DMS114 treated with DMSO at 0.1 percent for 48 hours (cell line): Measurements from ENCODE around the gene IQCK.

Experiments
- DNase-seq: peaks from one replicate; lab custom pipeline; 2025; ENCODE audit not compliant: unreplicated experiment; lab: John Stamatoyannopoulos, UW

IQCK gene

DNA sequence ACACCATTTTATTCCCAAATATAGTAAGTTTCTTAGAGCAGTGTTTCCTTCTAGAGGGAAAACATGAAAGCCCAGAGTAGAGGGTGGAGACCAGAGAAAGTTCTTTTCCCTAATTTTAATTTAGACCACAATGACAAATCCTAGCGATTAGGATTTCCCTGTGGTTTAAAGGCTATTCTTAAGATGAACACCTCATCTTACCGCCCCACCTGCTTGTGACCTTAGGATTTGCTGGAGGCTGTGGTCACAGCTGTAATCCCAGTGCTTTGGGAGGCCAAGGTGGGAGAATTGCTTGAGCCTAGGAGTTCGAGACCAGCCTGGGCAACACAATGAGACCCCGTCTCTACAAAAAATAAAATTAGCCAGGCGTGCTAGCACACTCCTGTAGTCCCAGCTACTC lies 115.5 kb downstream of the IQCK start:
- DNase-seq = no peak

DNA sequence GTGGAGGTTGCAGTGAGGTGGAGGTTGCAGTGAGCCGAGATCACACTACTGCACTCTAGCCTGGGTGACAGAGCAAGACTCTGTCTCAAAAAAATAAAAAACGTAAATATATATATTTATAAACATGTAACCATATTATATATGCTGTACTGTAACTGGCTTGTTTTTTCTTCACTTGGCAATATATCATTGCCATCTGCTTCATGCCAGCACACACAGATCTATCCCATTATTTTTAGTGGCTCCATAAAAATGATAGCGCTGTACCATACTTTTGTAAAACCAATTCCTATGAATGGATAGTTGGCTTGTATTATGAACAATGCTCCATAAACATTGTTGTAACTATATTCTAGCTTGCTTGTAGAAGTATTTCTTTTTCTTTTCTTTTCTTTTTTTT lies 117.1 kb downstream of the IQCK start:
- no peak for DNase-seq

DNA sequence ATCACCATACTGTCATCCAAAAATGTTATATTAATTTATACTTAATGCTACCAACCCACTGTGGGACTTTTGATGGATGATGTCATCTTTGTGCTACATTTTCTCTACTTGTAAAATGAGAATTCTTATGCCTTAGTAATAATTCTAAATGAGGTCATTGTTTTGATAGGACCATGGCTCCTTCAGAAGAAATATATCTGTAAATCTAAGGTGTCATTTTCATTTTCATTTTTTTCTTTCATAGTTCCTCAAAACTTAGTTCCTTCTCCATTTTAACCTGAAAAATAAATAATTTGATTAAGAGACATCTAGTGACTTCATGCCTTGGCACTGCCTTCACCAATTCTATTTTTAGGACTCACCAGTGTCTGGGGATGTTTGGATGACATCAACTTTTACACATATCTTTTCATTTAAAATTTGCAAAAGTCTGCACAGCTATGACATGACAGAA lies 117.9 kb downstream of the IQCK start:
- no peak for DNase-seq

DNA sequence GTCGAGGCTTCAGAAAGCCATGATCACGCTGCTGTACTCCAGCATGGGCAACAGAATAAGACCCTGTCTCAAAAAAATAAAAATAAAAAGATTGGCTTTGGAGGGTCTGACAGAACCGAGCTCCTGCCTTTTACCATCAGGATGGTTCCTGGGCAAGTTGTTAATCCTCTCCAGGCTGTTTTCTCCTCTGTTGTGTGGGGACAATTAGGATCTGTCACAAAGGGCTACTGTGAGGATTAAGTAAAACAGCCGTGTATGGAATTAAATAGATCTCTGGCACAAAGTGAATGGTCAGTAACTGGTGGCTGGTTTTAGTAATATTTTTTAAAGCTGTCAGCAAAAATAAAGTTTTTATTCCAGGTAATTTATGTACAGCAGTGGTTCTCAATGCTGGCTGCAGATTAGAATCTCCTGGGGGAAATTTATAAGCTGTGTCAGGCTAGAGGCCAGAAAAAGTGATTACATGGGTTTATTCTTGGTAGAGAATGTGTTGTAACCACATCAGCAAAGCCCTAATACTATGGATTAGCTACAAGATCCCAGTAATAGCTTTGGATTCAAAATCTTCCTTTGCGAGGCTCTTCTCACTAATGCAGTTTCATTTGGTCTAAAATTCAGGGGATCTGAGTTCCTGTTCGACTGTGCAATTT lies 119.4 kb downstream of the IQCK start:
- DNase-seq = no peak

DNA sequence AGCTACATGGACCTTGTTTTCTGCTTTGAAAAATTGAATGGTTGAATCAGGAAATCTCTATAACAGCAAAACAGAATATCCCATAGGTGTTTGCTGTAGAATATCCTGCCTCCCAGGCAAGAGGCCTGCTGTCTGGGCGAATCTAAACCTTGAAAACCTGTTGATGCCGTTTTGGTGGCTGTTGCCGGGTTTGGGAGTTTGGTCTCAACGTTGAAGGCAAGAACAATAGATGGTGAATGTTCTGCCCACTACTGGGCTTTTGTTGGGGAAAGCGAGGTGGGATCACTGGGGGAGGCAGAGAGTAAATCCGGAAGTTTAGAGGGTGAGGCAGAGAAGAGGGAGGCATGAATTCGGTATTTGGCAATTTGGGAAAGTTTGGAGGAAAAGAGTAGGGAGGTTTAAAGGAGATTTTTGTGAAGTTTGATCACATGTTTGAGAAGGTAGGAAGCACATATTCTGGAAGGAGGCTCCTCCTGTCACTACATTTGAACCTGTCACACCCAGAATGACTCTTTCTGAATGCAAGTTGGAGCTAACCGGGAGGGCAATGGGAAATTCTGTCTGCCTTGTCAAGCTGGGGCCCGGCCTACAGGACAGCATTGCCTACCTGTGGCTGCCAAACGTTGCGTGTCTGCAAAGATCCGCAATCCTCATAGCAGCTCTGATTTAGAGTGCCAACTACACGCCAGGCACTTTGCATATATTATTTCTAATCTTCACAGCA lies 120.1 kb downstream of the IQCK start:
- no peak for DNase-seq

DNA sequence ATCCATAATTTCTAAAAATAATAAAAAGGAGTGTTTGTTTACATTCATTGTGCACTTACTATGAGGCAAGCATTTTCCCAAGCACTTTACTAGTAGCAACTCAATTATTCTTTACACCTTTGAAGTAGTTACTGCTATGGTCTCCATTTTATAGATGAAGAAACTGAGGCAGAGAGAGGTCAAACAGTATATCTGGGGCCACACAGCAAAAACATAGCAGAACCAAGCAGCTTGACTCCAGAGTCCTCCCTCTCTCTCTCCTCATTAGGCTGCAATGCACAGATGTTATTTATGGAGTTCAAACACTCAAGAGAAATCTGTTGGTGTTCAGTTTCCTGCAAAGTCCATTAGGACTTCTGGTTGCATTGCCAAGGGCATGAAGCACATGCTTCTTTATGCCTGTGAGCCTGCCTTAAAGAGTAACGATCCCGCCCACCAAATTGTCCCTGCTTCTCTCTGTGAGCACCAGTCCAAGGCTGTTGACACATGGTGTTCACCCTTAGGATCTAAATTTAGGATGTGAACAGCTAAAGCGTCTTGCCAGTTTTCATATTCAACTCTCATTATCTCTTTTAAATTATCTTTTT lies 122.5 kb downstream of the IQCK start:
- DNase-seq = no peak

DNA sequence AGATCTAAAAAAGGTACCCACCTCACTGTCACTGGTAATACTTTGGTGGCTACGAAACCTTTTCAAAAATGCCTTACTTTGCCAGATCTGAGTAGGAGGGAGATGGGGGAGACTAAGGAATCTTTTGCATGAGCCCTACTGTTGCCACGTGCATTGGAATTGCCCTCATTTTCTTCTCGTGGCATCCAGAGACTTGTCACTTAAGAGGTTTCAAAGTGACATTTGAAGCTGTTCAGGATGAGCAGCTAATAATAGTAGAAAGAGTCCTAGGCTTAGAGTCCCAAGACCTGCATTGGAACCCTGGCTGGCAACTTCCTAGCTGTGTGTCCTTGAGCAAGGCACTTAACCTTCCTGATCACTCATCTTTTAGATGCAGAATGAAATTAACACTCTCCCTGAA lies 123.1 kb downstream of the IQCK start:
- no peak for DNase-seq

DNA sequence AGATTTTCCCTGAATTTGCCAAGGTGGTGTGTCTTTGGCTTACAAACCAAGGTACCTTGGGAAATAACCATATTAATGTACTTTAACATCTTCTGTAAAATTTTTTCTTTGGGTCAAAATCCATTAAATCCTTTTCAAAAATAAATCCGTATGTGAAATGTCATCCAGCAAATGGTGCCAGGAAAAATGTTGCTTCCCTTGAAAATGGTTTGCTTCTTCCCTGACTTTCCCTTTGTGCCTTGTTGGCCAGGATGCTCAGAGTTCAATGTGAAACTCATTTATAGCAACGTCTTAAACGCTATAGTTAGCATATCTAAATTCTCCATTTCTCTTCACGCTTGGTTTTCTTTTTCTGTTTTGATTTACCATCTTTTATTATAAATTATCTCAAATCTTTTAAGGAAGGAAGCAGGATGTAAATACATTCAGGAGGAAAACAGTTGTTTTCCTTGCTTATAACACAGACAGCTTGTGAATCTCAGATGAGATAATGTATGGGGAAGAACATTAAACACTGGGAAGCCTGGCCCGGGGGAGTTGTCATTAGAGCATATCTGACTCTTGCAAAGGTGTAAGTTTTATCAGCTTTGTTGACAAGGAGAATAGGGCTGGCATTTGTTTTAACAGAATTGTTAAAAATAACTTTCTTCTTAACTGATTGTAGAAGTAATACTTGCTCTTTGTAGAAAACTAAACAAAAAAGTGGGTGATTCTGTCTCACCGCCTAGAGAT lies 124.5 kb downstream of the IQCK start:
- no peak for DNase-seq

DNA sequence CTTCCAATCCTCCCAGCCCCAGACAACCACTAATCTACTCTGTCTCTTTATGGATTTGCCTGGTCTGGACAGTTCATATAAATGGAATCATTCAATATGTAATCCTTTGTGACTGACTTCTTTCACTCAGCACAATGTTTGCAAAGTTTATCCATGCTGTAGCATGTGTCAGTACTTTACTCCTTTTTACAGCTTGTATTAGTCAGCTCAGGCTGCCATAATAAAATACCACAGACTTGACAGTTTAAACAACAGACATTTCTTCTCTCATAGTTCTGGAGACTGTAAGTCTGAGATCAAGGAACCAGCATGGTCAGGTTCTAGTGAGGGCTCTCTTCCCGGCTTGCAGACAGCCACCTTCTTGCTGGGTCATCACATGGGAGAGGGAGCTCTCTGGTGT lies 125.3 kb downstream of the IQCK start:
- no peak for DNase-seq

DNA sequence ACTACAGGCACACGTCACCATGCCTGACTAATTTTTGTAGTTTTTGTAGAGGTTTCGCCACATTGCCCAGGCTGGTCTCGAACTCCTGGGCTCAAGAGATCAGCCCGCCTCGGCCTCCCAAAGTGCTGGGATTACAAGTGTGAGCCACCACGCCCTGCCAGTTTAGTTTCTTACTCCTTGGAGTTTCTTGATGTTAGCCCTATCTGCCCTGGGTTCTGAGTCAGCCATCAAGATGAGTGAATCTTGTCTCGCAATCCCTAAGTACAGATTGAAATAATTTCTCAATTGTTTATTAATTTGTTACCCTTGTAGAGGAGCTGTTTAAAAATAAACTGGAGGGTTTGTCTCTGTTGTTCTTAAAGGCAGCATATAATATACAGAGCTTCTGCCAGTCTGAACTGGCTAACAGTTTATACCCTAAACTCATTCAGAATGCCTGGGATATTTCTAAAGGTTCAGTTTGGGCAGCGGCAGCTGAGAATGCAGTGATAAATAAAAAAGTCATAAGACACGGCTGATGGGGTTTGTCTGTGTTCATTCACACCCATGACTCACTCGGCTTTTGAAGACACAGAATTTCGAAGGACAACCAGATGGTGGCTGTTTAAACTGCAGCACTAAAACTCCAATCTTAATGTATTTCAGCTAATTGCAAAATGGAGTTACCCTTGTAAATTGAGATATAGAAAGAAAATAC lies 127.0 kb downstream of the IQCK start:
- no peak for DNase-seq

DNA sequence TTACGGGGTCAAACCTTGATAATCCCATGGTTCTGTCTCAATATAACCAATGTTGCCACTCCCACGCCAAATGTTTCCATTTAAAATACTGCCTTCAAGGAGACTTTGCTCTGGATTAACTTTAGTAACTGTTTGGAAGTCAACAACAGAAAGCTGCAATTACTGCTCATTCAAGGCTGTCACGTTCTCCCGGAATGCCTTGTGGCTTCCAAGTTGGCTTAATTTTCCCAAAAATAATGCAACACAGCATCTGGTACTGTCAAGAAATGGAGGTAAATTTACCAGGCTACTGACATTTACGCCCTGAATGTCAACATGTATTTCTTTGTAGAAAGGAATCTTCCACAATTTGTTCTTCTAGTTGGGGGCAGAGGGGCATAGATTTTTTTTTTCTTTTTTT lies 128.4 kb downstream of the IQCK start:
- no peak for DNase-seq

DNA sequence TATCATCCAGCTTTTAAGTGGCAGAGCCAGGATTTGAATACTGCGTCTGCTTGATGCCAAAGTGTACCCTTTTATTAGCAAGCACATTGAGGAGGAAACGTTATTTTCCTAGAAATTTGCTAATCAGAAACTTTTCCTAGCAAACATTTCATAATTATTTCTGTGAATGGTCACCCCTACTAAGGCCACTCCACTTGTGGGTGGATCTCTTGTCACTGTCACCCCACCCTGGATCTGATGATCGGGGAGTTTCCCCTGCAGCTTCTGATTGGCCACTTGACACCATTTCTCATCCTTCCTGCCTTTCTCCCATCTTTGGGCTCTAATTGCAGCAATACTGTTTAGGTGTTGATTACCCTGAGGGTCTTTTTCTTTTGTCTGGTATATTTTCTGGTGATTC lies 130.7 kb downstream of the IQCK start:
- no peak for DNase-seq

DNA sequence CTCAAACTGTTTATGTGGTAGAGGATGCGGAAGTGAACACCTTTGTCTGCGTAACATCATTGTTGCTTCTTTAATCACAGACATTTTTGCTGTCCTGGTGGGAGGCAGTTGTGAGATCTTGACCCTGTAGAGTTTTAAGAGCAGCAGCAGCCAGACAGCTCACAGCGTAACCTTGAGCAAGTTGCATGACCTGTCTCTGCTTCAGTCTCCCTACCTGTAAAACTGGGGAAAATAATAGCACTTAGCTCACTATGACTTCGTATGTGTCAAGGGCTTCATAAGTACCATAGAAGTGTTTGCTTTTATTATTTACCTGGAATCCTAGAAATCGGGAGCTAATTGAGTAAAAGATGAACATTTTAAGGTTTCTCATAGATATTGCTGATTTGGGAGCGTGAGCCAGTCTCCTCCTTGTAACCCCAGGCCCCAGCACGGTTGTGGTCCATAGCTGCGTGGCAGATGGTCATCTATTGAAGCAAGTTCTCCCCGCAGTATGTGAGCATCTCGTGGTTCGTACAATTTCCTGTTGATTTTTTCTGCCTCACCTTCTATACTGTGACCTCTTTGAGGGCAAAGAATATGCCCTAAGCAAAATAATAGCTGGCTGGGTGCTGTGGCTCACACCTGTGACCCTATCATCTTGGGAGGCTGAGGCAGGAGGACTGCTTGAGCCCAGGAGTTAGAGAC lies 132.2 kb downstream of the IQCK start:
- no peak for DNase-seq

DNA sequence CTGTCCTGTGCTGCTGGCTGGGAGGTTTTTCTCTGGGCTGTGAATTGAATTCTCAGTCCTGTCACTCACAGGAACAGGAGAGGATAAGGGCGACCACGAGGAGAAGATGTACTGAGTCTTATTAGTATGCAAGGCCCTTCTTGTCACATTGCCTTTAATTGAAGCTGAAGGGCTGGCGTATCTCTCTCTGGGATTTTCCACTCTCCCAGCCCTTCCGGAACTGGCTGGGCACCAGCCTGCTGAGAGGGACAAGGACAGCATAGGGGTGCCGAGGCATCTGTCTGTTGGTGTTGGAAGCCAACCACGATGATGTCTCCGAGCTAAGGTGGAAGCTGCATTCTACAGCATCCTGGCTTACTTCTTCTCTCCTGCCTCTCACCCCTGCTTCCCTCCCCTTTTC lies 133.4 kb downstream of the IQCK start:
- no peak for DNase-seq

DNA sequence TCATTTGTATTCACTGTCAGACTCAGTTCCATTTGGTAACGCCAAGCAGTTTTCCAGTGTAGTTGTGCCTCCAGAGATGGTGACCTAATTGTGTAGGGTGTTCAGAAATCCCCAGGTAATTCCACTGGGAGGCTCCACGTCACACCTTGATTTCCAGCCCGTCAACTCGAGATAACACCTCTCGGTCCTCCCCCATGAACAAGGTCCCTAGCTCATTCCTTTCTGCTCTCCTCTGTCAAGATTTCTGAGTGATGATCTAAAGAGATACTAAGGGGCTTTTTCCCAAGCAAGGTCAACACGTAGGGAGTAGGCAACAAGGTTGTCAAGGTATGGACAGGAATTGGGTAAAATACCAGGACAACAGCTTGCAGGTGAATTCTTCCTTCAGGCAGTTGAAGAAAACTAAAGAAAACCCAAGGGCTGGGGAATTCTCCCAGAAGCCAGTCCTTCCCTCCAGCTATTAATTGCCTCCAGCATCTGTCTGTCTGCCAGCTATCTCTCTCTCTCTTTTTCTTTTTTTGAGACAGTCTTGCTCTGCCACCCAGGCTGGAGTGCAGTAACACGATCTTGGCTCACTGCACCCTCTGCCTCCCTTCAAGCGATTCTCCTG lies 135.2 kb downstream of the IQCK start:
- DNase-seq = no peak

DNA sequence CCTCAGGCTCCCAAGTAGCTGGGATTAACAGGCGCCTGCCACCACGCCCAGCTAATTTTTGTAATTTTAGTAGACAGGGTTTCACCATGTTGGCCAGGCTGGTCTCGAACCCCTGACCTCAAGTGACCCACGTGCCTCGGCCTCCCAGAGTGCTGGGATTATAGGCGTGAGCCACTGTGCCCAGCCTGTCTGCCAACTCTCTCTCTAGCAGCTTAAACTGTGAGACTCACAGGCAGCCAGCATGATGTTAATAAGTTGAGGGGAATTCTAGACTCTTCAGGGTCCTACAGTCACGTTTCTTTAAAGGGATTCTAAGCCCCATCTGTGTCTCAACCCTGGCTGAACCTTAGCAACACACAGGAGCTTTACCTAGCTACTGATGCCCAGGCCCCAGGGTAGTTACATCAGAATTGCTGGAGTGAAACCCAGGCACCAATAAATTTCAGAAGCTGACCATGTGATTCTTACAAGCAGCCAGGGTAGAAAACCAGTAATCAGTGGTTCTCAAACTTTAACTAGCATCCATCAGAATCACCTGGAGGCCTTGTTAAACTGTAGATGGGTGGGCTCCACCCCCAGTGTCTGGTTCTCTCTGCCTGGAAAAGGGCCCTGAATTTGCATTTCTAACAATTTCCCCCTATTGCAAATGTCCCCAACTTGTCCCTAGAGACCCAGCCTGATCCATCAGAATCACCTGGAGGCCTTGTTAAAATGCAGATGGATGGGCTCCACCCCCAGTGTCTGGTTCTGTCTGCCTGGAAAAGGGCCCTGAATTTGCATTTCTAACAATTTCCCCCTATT lies 135.9 kb downstream of the IQCK start:
- DNase-seq = no peak

DNA sequence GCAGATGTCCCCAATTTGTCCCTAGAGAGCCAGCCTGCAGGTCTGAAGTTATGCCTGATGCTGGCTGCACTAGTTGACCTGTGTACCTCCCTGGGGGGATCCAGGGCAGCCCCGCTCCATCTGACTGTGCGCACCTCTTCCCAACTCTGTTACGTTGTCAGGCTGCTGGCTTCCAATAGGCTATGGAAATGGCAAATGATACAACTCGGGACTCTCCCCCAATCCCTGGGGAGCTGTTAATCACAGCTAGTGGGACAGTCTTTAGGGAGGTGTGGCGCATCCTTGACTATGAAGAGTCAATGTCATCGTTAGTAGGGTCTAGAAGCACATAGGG lies 136.4 kb downstream of the IQCK start:
- no peak for DNase-seq

DNA sequence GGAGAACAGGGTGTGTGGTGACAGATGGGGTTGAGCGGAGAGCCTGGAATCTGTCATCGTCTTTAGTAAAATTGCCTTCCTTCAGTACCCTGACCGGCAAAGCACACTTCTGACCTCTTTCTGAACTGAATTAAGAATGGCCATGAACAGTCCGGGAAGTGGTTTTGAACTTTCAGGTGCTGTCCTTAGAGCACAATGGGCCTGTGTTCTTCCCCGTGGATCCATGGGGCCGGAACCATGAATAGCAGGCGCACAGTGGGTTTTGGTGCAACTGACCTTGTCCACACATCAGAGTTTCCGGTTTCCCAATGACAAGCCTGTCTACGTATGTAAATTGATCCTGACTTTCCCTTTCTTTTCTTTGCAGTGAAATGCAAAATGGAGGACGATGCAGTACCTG lies 138.0 kb downstream of the IQCK start:
- DNase-seq = no peak

DNA sequence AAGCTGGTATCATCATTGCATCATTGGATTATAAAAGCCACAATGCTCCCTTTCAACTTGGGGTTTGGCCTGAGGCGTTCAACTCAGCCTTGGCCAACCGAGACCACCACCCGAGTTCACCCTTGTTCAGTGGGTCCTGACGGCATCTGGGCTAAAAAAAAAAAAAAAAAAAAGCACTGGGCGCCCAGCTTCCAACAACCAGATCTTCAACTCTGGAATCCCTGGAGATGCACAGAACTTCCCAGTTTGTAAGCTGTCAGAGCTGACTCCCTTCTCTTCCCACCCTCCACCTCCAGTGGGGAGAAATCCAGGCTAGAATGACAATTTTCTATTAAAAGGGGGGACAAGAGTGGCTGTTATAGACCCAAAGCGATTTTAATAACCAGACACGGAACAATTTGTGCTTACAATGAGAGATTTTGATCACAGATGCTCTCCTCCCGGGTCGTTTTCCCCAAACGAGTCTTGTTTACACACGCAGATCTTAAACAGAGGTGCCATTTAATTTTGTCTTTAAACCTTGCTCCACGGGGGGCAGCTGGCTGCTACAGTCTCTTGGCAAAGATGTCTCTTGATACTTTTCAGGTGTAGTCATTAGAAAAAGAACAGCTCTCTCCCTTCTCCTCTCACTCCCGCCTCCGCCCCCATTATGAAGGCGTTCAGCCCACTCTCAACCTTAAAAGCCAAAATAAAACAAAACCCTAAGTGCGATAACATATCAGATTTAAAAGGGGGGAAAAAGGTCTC lies 139.7 kb downstream of the IQCK start:
- no peak for DNase-seq
